K562 (cell line): ENCODE data around the gene SEZ6. TPM values are rescaled to one million over a fixed set of nuclear protein-coding genes. Genes with fewer than 3 reads are reported as not detected.

Experiments
- BDP1 ChIP-seq: IDR thresholded peaks from 3 replicates; pipeline ENCODE4 v1.6.1; 2011; ENCODE audit not compliant: insufficient read length, insufficient read depth
- CEBPB ChIP-seq: fragments of 450-650 bp; IDR thresholded peaks from 2 replicates; pipeline ENCODE4 v1.6.1; 2016; ENCODE audit warnings: missing genetic modification characterization, missing compliant biosample characterization
- CTBP1 ChIP-seq: fragments of 450-650 bp; IDR thresholded peaks from 2 replicates; pipeline ENCODE4 v1.6.1; 2016; ENCODE audit warnings: borderline replicate concordance
- ELF4 ChIP-seq: fragments of 450-650 bp; formaldehyde crosslinking; IDR thresholded peaks from 2 replicates; pipeline ENCODE4 v1.4.0; 2022; ENCODE audit warnings: missing genetic modification characterization
- ETS2 ChIP-seq: IDR thresholded peaks from 2 replicates; pipeline ENCODE4 v1.6.1; 2016; ENCODE audit warnings: borderline replicate concordance, missing genetic modification characterization, mild to moderate bottlenecking, moderate library complexity, missing compliant biosample characterization; ENCODE audit not compliant: poor library complexity, severe bottlenecking
- EZH2 ChIP-seq: IDR thresholded peaks from 2 replicates; pipeline ENCODE4 v1.6.1; 2012; ENCODE audit warnings: low read depth, mild to moderate bottlenecking, inconsistent platforms, low read length, borderline replicate concordance
- HCFC1 ChIP-seq: IDR thresholded peaks from 2 replicates; pipeline ENCODE4 v1.6.1; 2012; ENCODE audit warnings: low read depth, low read length, improper control_type of control experiment
- JUND ChIP-seq, 2 experiments: IDR thresholded peaks; 2 replicates in 1 of 2; 3 replicates in 1 of 2; pipeline ENCODE4 v1.6.1; 2011; ENCODE audit warnings: borderline replicate concordance in 2 of 2, low read depth in 2 of 2, low read length in 2 of 2, improper control_type of control experiment in 1 of 2, missing biosample characterization in 1 of 2, missing genetic modification characterization in 1 of 2, missing genetic modification reagents in 1 of 2
- KAT8 ChIP-seq: fragments of 450-650 bp; IDR thresholded peaks from 2 replicates; pipeline ENCODE4 v1.6.1; 2016; ENCODE audit warnings: low read depth, mild to moderate bottlenecking
- MBD2 ChIP-seq: sonication (generic); IDR thresholded peaks from 2 replicates; pipeline ENCODE4 v1.6.1; 2016; ENCODE audit warnings: low read depth, borderline replicate concordance
- MTA1 ChIP-seq: fragments of 450-650 bp; IDR thresholded peaks from 2 replicates; pipeline ENCODE4 v1.6.1; 2017; ENCODE audit warnings: borderline replicate concordance
- NR2C1 ChIP-seq, 2 experiments: fragments of 450-650 bp; IDR thresholded peaks; 2 replicates each; pipeline ENCODE4 v1.6.1; 2017; ENCODE audit warnings: mild to moderate bottlenecking in 2 of 2, antibody characterized with exemption in 1 of 2, inconsistent platforms in 1 of 2, missing compliant biosample characterization in 1 of 2, missing genetic modification characterization in 1 of 2
- NR2C2 ChIP-seq, 2 experiments: fragments of 200-800 bp in 1 of 2; sonication (Bioruptor generic) in 1 of 2; sonication (generic) in 1 of 2; formaldehyde crosslinking in 1 of 2; IDR thresholded peaks; 2 replicates each; pipeline versions ENCODE4 v1.6.1 to v1.8.0; 2016 to 2022; ENCODE audit warnings: mild to moderate bottlenecking in 1 of 2, missing compliant biosample characterization in 1 of 2, missing genetic modification characterization in 1 of 2, missing genetic modification reagents in 1 of 2
- PPARD ChIP-seq: fragments of 250-450 bp; sonication (Bioruptor Pico); IDR thresholded peaks from 2 replicates; pipeline ENCODE4 v1.8.0; 2022; ENCODE audit warnings: inconsistent platforms, mild to moderate bottlenecking, moderate library complexity
- SMARCA4 ChIP-seq: fragments of 450-650 bp; IDR thresholded peaks from 2 replicates; pipeline ENCODE4 v1.6.1; 2016
- SMARCC2 ChIP-seq: fragments of 450-650 bp; IDR thresholded peaks from 2 replicates; pipeline ENCODE4 v1.6.1; 2017; ENCODE audit warnings: antibody characterized with exemption, moderate library complexity, mild to moderate bottlenecking, low read depth
- SP1 ChIP-seq: sonication (generic); formaldehyde crosslinking; IDR thresholded peaks from 2 replicates; pipeline ENCODE4 v1.8.1; 2022; ENCODE audit warnings: mild to moderate bottlenecking, missing genetic modification reagents
- TBL1XR1 ChIP-seq, 2 experiments: IDR thresholded peaks; 2 replicates each; pipeline ENCODE4 v1.6.1; 2012; ENCODE audit warnings: improper control_type of control experiment in 2 of 2, low read length in 2 of 2, mild to moderate bottlenecking in 1 of 2
- THRAP3 ChIP-seq: fragments of 450-650 bp; IDR thresholded peaks from 2 replicates; pipeline ENCODE4 v1.6.1; 2016; ENCODE audit warnings: mild to moderate bottlenecking, inconsistent platforms, borderline replicate concordance
- ZFP36 ChIP-seq: fragments of 150-350 bp; IDR thresholded peaks from 2 replicates; pipeline ENCODE4 v1.6.1; 2018; ENCODE audit warnings: low read length, low read depth; ENCODE audit not compliant: partially characterized antibody
- ZNF274 ChIP-seq: IDR thresholded peaks from 2 replicates; pipeline ENCODE4 v1.6.1; 2011; ENCODE audit warnings: low read depth, mild to moderate bottlenecking, low read length, moderate library complexity, borderline replicate concordance
- ZNF77 ChIP-seq: fragments of 250-450 bp; sonication (Bioruptor Pico); IDR thresholded peaks from 2 replicates; pipeline ENCODE4 v1.5.0; 2020
- polyA plus RNA-seq, 8 experiments: library from polyadenylated mRNA; depleted of rRNA in 4 of 8; stranded (reverse) in 5 of 8; unstranded in 3 of 8; fragments of >200 nt; fragmentation: Nextera tagmentation in 2 of 8; fragmentation: Illumina TruSeq in 1 of 8; extraction: Ambion mirVana in 2 of 8; extraction: Trizol in 1 of 8; gene quantifications; 2 replicates each; pipeline versions ENCODE4 v1.2.1 to v1.2.3, GENCODE V29; 2011 to 2014; ENCODE audit warnings: inconsistent platforms in 1 of 8, missing spikeins in 1 of 8
- total RNA-seq, 7 experiments: library from RNA; depleted of rRNA in 6 of 7; stranded (reverse); fragments of >200 nt in 6 of 7; fragmentation: Illumina TruSeq in 2 of 7; extraction: Trizol in 2 of 7; gene quantifications; 2 replicates each; pipeline versions ENCODE4 v1.2.1 to v1.2.3, GENCODE V29; 2011 to 2021; ENCODE audit warnings: low replicate concordance in 1 of 7

The SEZ6 gene
- total and polyA plus RNA-seq, 9 of the 15 experiments (the other 6 are each of a cell fraction or from before 2014, with no cell fraction given) = not detected

GRCh38 chr17:28951991-28952975, 53.5 kb downstream of the SEZ6 start (continued):
- TF ChIP-seq SMARCA4 = no peak; the same call in 1 of the 2 replicates
- 0 out of 2 replicates have a peak, but pooled peaks have one; percentile 17 for TF ChIP-seq KAT8
- TF ChIP-seq MTA1 = peak; percentile 58; the same call in 1 of the 2 replicates
- TF ChIP-seq MBD2 = peak; percentile 98
- no peak for TF ChIP-seq EZH2
- TF ChIP-seq ETS2 = no peak
- no peak for TF ChIP-seq BDP1
- peak; percentile 62; the same call in 1 of the 2 replicates for TF ChIP-seq CTBP1
- TF ChIP-seq SMARCC2 = no peak
- no peak for TF ChIP-seq CEBPB (tag)
- TF ChIP-seq HCFC1 = peak; percentile 98
- TF ChIP-seq ELF4 (CRISPR knock-in tag) = peak; percentile 92
- TF ChIP-seq ZFP36 = no peak
- TF ChIP-seq JUND (IDR thresholded peaks at IDR 0.05; ENCODE audit: borderline replicate concordance, low read depth, low read length) = peak; percentile 79; the same call in 1 of the 2 replicates
- TF ChIP-seq JUND (tag; IDR thresholded peaks at IDR 0.05; ENCODE audit: borderline replicate concordance, low read depth, low read length) = peak; percentile 76; the same call in 1 of the 3 replicates
- no peak for TF ChIP-seq ZNF274
- peak; percentile 99 for TF ChIP-seq NR2C1 (IDR thresholded peaks at IDR 0.05)
- TF ChIP-seq NR2C1 (tag; IDR thresholded peaks at IDR 0.05) = peak; percentile 100
- no peak for TF ChIP-seq SP1 (CRISPR knock-in tag)
- TF ChIP-seq ZNF77 (CRISPR knock-in tag) = no peak
- TF ChIP-seq PPARD (CRISPR knock-in tag) = no peak
- TF ChIP-seq TBL1XR1 (IDR thresholded peaks at IDR 0.05; ENCODE audit: low read length in 2 of 2) = no peak
- TF ChIP-seq NR2C2 (CRISPR knock-in tag; IDR thresholded peaks at IDR 0.05) = peak; percentile 99
- peak; percentile 100 for TF ChIP-seq NR2C2 (tag; IDR thresholded peaks at IDR 0.05)
- TF ChIP-seq THRAP3 = no peak
